RPMI7951 (cell line): ENCODE data around the gene CGB1. TPM values are rescaled to one million over a fixed set of nuclear protein-coding genes. Genes with fewer than 3 reads are reported as not detected.
A peak's percentile ranks its signal among the peaks of the same experiment; 100 is the strongest.
"Not testable (repeated sequence)": the region's sequence is repeated elsewhere in the genome, so short reads cannot be mapped to it uniquely, and the experiment has no call there.

Source experiments
- DNase-seq: peaks from one replicate; pipeline ENCODE4 v3.0.0-alpha.2; 2012; ENCODE audit warnings: low read depth
- total RNA-seq: library from RNA; depleted of rRNA; stranded (reverse); fragments of >200 nt; shearing (Covaris generic); gene quantifications from 2 replicates; pipeline ENCODE4 v1.2.3, GENCODE V29; 2014

CGB1 gene
- total RNA-seq, 1 experiment from 2014 or later, result not detected

GRCh38 chr19:49022116-49022515, 14.6 kb downstream of the CGB1 start:
- DNase-seq, result no peak

GRCh38 chr19:49020931-49021895, 15.5 kb downstream of the CGB1 start:
- peak; percentile 70 for DNase-seq

- DNase-seq, result no peak
Measured at GRCh38 chr19:49020342-49020741, 16.4 kb downstream of the CGB1 start.

- peak; percentile 62 for DNase-seq
Measured at GRCh38 chr19:49019242-49019932, 17.3 kb downstream of the CGB1 start.

GRCh38 chr19:49018388-49019241, 18.1 kb downstream of the CGB1 start:
- DNase-seq, result not testable (repeated sequence)

- peak; percentile 55 for DNase-seq
Measured at GRCh38 chr19:49017666-49018351, 18.9 kb downstream of the CGB1 start.

GRCh38 chr19:49017041-49017665, 19.5 kb downstream of the CGB1 start, which contains the start of gene LHB:
Gene LHB, minus strand, starts transcription at chr19:49017091. Its CDS starts 10 bp downstream, at chr19:49017081.
- no peak for DNase-seq

- no peak for DNase-seq
Measured at GRCh38 chr19:49016067-49016839, 20.4 kb downstream of the CGB1 start.

GRCh38 chr19:49014870-49015255, 21.8 kb downstream of the CGB1 start:
- no peak for DNase-seq

GRCh38 chr19:49014123-49014869, 22.4 kb downstream of the CGB1 start:
- peak; percentile 23 for DNase-seq

- DNase-seq, result no peak
Measured at GRCh38 chr19:49011194-49011593, 25.5 kb downstream of the CGB1 start.

- no peak for DNase-seq
Measured at GRCh38 chr19:49010453-49010852, 26.2 kb downstream of the CGB1 start.

GRCh38 chr19:49009828-49010227, 26.9 kb downstream of the CGB1 start:
- DNase-seq, result no peak

GRCh38 chr19:49006905-49007304, 29.8 kb downstream of the CGB1 start:
- no peak for DNase-seq

- no peak for DNase-seq
Measured at GRCh38 chr19:49004964-49005614, 31.6 kb downstream of the CGB1 start.

- DNase-seq, result no peak
Measured at GRCh38 chr19:49004133-49004532, 32.6 kb downstream of the CGB1 start.

- peak; percentile 59 for DNase-seq
Measured at GRCh38 chr19:48999481-49000325, 37.0 kb downstream of the CGB1 start.

GRCh38 chr19:48997972-48998371, 38.7 kb downstream of the CGB1 start:
- peak; percentile 46 for DNase-seq
